ENCODE results near the gene ZNF586.

ZNF586 gene

DNA sequence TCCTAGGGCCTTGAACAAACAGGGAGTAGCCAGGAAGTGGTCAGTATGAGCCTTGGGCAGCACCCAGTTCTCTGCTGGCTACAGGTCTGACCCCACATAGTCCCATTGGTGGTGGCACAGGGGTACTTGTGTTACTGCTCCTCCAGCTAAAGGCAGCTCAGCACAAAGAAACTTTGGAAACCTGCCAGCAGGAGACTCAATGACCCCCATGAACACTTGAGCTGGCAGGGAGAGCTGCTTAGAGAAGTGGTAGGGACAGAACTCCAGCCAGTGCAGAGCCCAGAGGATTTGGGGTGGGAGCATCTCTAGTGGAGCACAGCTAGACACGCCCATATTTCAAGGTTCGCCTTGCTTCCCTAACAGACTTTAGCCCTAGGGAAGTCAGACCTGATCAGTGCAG, 10.4 kb upstream of the ZNF586 start:
- H4K20me1 ChIP-seq (ENCODE audit: control insufficient read depth, insufficient read depth, low read depth, low read length), result no peaks in the 10 kb centered on the region
- no peaks in the 10 kb centered on the region for H3K27me3 ChIP-seq (ENCODE audit: control insufficient read depth, low read length)
- no peaks in the 10 kb centered on the region for H3K4me1 ChIP-seq (ENCODE audit: control insufficient read depth, low read length)
- no peak overlapping the region for H3K4me3 ChIP-seq (ENCODE audit: low read length)
- H3K27ac ChIP-seq (ENCODE audit: low read depth, low read length), result no peak overlapping the region
- TF ChIP-seq, protein P1, sequence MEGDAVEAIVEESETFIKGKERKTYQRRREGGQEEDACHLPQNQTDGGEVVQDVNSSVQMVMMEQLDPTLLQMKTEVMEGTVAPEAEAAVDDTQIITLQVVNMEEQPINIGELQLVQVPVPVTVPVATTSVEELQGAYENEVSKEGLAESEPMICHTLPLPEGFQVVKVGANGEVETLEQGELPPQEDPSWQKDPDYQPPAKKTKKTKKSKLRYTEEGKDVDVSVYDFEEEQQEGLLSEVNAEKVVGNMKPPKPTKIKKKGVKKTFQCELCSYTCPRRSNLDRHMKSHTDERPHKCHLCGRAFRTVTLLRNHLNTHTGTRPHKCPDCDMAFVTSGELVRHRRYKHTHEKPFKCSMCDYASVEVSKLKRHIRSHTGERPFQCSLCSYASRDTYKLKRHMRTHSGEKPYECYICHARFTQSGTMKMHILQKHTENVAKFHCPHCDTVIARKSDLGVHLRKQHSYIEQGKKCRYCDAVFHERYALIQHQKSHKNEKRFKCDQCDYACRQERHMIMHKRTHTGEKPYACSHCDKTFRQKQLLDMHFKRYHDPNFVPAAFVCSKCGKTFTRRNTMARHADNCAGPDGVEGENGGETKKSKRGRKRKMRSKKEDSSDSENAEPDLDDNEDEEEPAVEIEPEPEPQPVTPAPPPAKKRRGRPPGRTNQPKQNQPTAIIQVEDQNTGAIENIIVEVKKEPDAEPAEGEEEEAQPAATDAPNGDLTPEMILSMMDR (IDR thresholded peaks at IDR 0.05; ENCODE audit: low read depth, low read length, poor library complexity, severe bottlenecking), result no peak
- H3F3A ChIP-seq (ENCODE audit: control insufficient read depth, insufficient read depth), result no peaks in the 10 kb centered on the region
- no peak overlapping the region for H3K4me2 ChIP-seq (ENCODE audit: low read length)
- no peaks in the 10 kb centered on the region for H3K9me2 ChIP-seq (replicated peaks; ENCODE audit: control insufficient read depth, low read length)
- H3K9me3 ChIP-seq (ENCODE audit: control insufficient read depth, insufficient read depth, low read length), result peaks cover 34% of the 10 kb centered on the region; the same call in 1 of the 2 replicates
- H3K36me3 ChIP-seq (ENCODE audit: control insufficient read depth, low read length), result peaks cover 40% of the 10 kb centered on the region
- H3K79me2 ChIP-seq (ENCODE audit: control insufficient read depth, low read length), result no peaks in the 10 kb centered on the region

DNA sequence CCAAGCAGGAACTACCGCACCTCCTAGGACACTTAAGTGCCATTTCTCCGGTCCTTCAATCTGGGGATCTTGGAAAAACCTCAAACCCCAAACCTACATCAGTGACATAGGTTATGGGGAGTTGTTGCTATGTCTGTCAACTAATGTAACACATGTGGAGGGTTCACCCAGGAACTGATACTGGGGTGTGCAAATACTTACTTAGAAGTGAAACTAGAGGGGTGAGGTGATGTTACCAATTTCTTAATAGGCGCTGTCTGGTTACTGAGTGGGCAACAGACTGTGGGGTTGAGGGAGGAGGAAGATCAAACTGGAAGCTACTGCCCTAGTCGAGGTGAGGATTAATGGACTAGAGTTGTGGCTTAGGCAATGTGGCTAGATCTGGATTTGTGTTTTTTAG, 1.9 kb downstream of the ZNF586 start:
- H3K79me2 ChIP-seq (ENCODE audit: control insufficient read depth, low read length), result peaks cover 61% of the 10 kb centered on the region
- no peaks in the 10 kb centered on the region for H3F3A ChIP-seq (ENCODE audit: control insufficient read depth, insufficient read depth)
- H3K4me3 ChIP-seq (ENCODE audit: low read length), result no peak overlapping the region
- no peak overlapping the region for H3K27ac ChIP-seq (ENCODE audit: low read depth, low read length)
- no peaks in the 10 kb centered on the region for H4K20me1 ChIP-seq (ENCODE audit: control insufficient read depth, insufficient read depth, low read depth, low read length)
- no peaks in the 10 kb centered on the region for H3K27me3 ChIP-seq (ENCODE audit: control insufficient read depth, low read length)
- H3K9me2 ChIP-seq (replicated peaks; ENCODE audit: control insufficient read depth, low read length), result no peaks in the 10 kb centered on the region
- peaks cover 57% of the 10 kb centered on the region for H3K9me3 ChIP-seq (ENCODE audit: control insufficient read depth, insufficient read depth, low read length)
- peaks cover 51% of the 10 kb centered on the region for H3K36me3 ChIP-seq (ENCODE audit: control insufficient read depth, low read length)
- no peak overlapping the region for H3K4me2 ChIP-seq (ENCODE audit: low read length)
- peaks cover 11% of the 10 kb centered on the region for H3K4me1 ChIP-seq (ENCODE audit: control insufficient read depth, low read length)
- TF ChIP-seq, protein P1 (IDR thresholded peaks at IDR 0.05; ENCODE audit: low read depth, low read length, poor library complexity, severe bottlenecking), result no peak
- TF ChIP-seq EZH2phosphoT487 (IDR thresholded peaks at IDR 0.05; ENCODE audit: borderline replicate concordance, low read length), result no peak

DNA sequence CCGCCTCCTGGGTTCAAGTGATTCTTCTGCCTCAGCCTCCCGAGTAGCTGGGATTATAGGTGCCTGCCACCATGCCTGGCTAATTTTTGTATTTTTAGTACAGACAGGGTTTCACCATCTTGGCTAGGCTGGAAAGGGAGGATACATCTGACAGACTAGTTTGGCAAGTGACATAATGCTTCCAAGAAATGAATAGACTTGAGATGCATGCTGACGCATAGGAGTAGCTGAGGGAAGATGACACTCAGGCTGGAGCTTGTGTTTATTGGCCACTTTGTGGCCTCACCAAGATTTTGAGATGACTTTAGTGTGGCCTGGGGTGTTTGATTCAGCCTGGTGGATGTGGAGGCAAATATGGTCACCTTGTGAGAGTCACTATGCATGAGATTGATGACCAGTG, 4.0 kb downstream of the ZNF586 start:
- H4K20me1 ChIP-seq (ENCODE audit: control insufficient read depth, insufficient read depth, low read depth, low read length), result no peaks in the 10 kb centered on the region
- no peak overlapping the region for H3K4me3 ChIP-seq (ENCODE audit: low read length)
- TF ChIP-seq EZH2phosphoT487 (IDR thresholded peaks at IDR 0.05; ENCODE audit: borderline replicate concordance, low read length), result no peak
- TF ChIP-seq, protein P1 (IDR thresholded peaks at IDR 0.05; ENCODE audit: low read depth, low read length, poor library complexity, severe bottlenecking), result no peak
- no peaks in the 10 kb centered on the region for H3F3A ChIP-seq (ENCODE audit: control insufficient read depth, insufficient read depth)
- H3K27ac ChIP-seq (ENCODE audit: low read depth, low read length), result no peak overlapping the region
- no peaks in the 10 kb centered on the region for H3K27me3 ChIP-seq (ENCODE audit: control insufficient read depth, low read length)
- peaks cover 71% of the 10 kb centered on the region for H3K79me2 ChIP-seq (ENCODE audit: control insufficient read depth, low read length)
- H3K9me2 ChIP-seq (replicated peaks; ENCODE audit: control insufficient read depth, low read length), result no peaks in the 10 kb centered on the region
- H3K9me3 ChIP-seq (ENCODE audit: control insufficient read depth, insufficient read depth, low read length), result peaks cover 61% of the 10 kb centered on the region
- H3K36me3 ChIP-seq (ENCODE audit: control insufficient read depth, low read length), result peaks cover 70% of the 10 kb centered on the region
- no peak overlapping the region for H3K4me2 ChIP-seq (ENCODE audit: low read length)
- peaks cover 11% of the 10 kb centered on the region for H3K4me1 ChIP-seq (ENCODE audit: control insufficient read depth, low read length)

All from DOHH2 (cell line).